Liver (tissue), 9 donors: ENCODE measurements around the gene MN1. TPM values are rescaled to one million over a fixed set of nuclear protein-coding genes. Genes with fewer than 3 reads are reported as not detected.

Source experiments
- DNase-seq: peaks from one replicate; pipeline ENCODE4 v3.0.0-alpha.2; 2017; ENCODE audit warnings: low spot score
- H3K27ac ChIP-seq, 2 donors: one replicate each; pipeline ENCODE4 v1.7.0; 2013; ENCODE audit warnings: inconsistent platforms in 2 of 2, low read length in 2 of 2, control low read depth in 1 of 2, low read depth in 1 of 2, mild to moderate bottlenecking in 1 of 2
- H3K27me3 ChIP-seq, 4 donors: one replicate each; pipeline versions ENCODE4 v1.6.1 to v1.7.0; 2013; ENCODE audit warnings: low read length in 3 of 4, inconsistent platforms in 1 of 4, mild to moderate bottlenecking in 1 of 4, moderate library complexity in 1 of 4; ENCODE audit not compliant: control insufficient read depth in 4 of 4, insufficient read depth in 4 of 4
- H3K36me3 ChIP-seq, 4 donors: one replicate each; pipeline versions ENCODE4 v1.6.1 to v1.7.0; 2013; ENCODE audit warnings: low read length in 3 of 4, mild to moderate bottlenecking in 3 of 4, low read depth in 1 of 4, moderate library complexity in 1 of 4; ENCODE audit not compliant: control insufficient read depth in 4 of 4, insufficient read depth in 3 of 4
- H3K4me1 ChIP-seq, 4 donors: one replicate each; pipeline versions ENCODE4 v1.6.1 to v1.7.0; 2013; ENCODE audit warnings: low read length in 3 of 4, mild to moderate bottlenecking in 3 of 4, moderate library complexity in 1 of 4; ENCODE audit not compliant: control insufficient read depth in 4 of 4, insufficient read depth in 4 of 4
- H3K4me3 ChIP-seq, 3 donors: one replicate each; pipeline versions ENCODE4 v1.6.1 to v1.7.0; 2013; ENCODE audit warnings: low read length in 3 of 3, control low read depth in 1 of 3, low read depth in 1 of 3, mild to moderate bottlenecking in 1 of 3
- H3K9ac ChIP-seq, 2 donors: one replicate each; pipeline ENCODE4 v1.7.0; 2013; ENCODE audit warnings: low read length in 2 of 2, mild to moderate bottlenecking in 2 of 2, moderate library complexity in 2 of 2, control low read depth in 1 of 2, low read depth in 1 of 2
- H3K9me3 ChIP-seq, 4 donors: one replicate each; pipeline versions ENCODE4 v1.6.1 to v1.7.0; 2013; ENCODE audit warnings: low read length in 3 of 4; ENCODE audit not compliant: control insufficient read depth in 4 of 4
- ATF3 ChIP-seq: IDR thresholded peaks from 2 replicates; pipeline ENCODE4 v1.6.1; 2016; ENCODE audit warnings: antibody characterized with exemption
- CTCF ChIP-seq: fragments of 150-350 bp; IDR thresholded peaks from 2 replicates; pipeline ENCODE4 v1.5.1; 2017; ENCODE audit warnings: improper control_type of control experiment, low read depth, low read length; ENCODE audit not compliant: missing input control
- EGR1 ChIP-seq, 2 donors: IDR thresholded peaks; 2 replicates each; pipeline ENCODE4 v1.6.1; 2016 to 2018; ENCODE audit warnings: antibody characterized with exemption in 2 of 2, low read depth in 2 of 2
- FOXA1 ChIP-seq: IDR thresholded peaks from 2 replicates; pipeline ENCODE4 v1.6.1; 2016; ENCODE audit warnings: antibody characterized with exemption
- FOXA2 ChIP-seq: IDR thresholded peaks from 2 replicates; pipeline ENCODE4 v1.6.1; 2016; ENCODE audit warnings: antibody characterized with exemption
- HNF4A ChIP-seq, 2 donors: conservative IDR thresholded peaks; 2 replicates each; pipeline ENCODE4 v1.6.1; 2016; ENCODE audit warnings: antibody characterized with exemption in 2 of 2, mild to moderate bottlenecking in 2 of 2
- HNF4G ChIP-seq: IDR thresholded peaks from 2 replicates; pipeline ENCODE4 v1.6.1; 2016; ENCODE audit warnings: antibody characterized with exemption
- JUND ChIP-seq, 2 donors: IDR thresholded peaks; 2 replicates each; pipeline ENCODE4 v1.6.1; 2016; ENCODE audit warnings: antibody characterized with exemption in 2 of 2
- MAX ChIP-seq: IDR thresholded peaks from 2 replicates; pipeline ENCODE4 v1.6.1; 2016; ENCODE audit warnings: antibody characterized with exemption
- NR2F2 ChIP-seq: IDR thresholded peaks from 2 replicates; pipeline ENCODE4 v1.6.1; 2016; ENCODE audit warnings: antibody characterized with exemption
- RXRA ChIP-seq, 2 donors: IDR thresholded peaks; 2 replicates each; pipeline ENCODE4 v1.6.1; 2017 to 2018; ENCODE audit warnings: antibody characterized with exemption in 2 of 2, mild to moderate bottlenecking in 1 of 2
- TAF1 ChIP-seq: conservative IDR thresholded peaks from 2 replicates; pipeline ENCODE4 v1.6.1; 2016; ENCODE audit warnings: antibody characterized with exemption, mild to moderate bottlenecking
- YY1 ChIP-seq: IDR thresholded peaks from 2 replicates; pipeline ENCODE4 v1.6.1; 2016; ENCODE audit warnings: antibody characterized with exemption, mild to moderate bottlenecking
- ZBTB33 ChIP-seq: IDR thresholded peaks from 2 replicates; pipeline ENCODE4 v1.6.1; 2016; ENCODE audit warnings: antibody characterized with exemption
- WGBS: extraction: QIAGEN DNeasy Blood & Tissue Kit; methylation state at CpG from one replicate; pipeline ENCODE4 v1.1.7; 2013; 5-methylcytosine and 5-hydroxymethylcytosine counted together
- polyA plus RNA-seq, 2 donors: library from polyadenylated mRNA; stranded (reverse) in 1 of 2; unstranded in 1 of 2; fragments of 200-250 nt in 1 of 2; fragments of >200 nt in 1 of 2; fragmentation: Nextera tagmentation in 1 of 2; extraction: Ambion mirVana in 1 of 2; gene quantifications; one replicate each; pipeline versions ENCODE4 v1.2.1 to v1.2.3, GENCODE V29; 2013 to 2015
- total RNA-seq, 2 donors: library from RNA; depleted of rRNA; stranded (reverse); fragments of >200 nt; gene quantifications; one replicate each; pipeline ENCODE4 v1.2.3, GENCODE V29; 2014
- donor health status: healthy.
- donor health status: healthy.
- donor health status: healthy.
- donor health status: healthy.
- donor health status: healthy.

Gene MN1
- total and polyA plus RNA-seq, 4 donors: 0.10 to 0.33 (median 0.21) TPM

- Histone ChIP-seq H3K27me3 (no peaks in the 10 kb centered on the region), H3K36me3 (no peaks in the 10 kb centered on the region), H3K4me1 (no peaks in the 10 kb centered on the region), H3K27ac (no peak overlapping the region), H3K9me3 (no peaks in the 10 kb centered on the region), H3K9ac (no peak overlapping the region), H3K4me3 (no peak overlapping the region)
- no peak for DNase-seq
- WGBS: 83% methylated on average over 14 of the region's 14 CpGs
- no peak for TF ChIP-seq NR2F2
- no peak for TF ChIP-seq CTCF
- TF ChIP-seq FOXA2: no peak
- TF ChIP-seq TAF1: no peak
- no peak for TF ChIP-seq ATF3
- no peak for TF ChIP-seq JUND (IDR thresholded peaks at IDR 0.05)
- no peak for TF ChIP-seq YY1
These were observed 15.1 kb downstream of the MN1 start for GRCh38 chr22:27786291-27786932.

GRCh38 chr22:27785831-27786230, 15.7 kb downstream of the MN1 start:
- no peak for DNase-seq
- TF ChIP-seq NR2F2: no peak
- Histone ChIP-seq H3K9me3 (no peaks in the 10 kb centered on the region), H3K36me3 (no peaks in the 10 kb centered on the region), H3K4me3 (no peak overlapping the region), H3K27me3 (no peaks in the 10 kb centered on the region), H3K9ac (no peak overlapping the region), H3K27ac (no peak overlapping the region), H3K4me1 (no peaks in the 10 kb centered on the region)
- WGBS: 76% methylated on average over 12 of the region's 12 CpGs

- no peak overlapping the region for H3K9ac ChIP-seq
- H3K27me3 ChIP-seq: no peaks in the 10 kb centered on the region
- no peaks in the 10 kb centered on the region for H3K36me3 ChIP-seq
- H3K4me1 ChIP-seq: no peaks in the 10 kb centered on the region
- H3K4me3 ChIP-seq: no peak overlapping the region
- WGBS: 94% methylated on average over 6 of the region's 6 CpGs
- TF ChIP-seq YY1: no peak
- TF ChIP-seq HNF4G: no peak
- TF ChIP-seq FOXA2: no peak
- TF ChIP-seq HNF4A (conservative IDR thresholded peaks at IDR 0.05): no peak
- TF ChIP-seq FOXA1: no peak
- no peak for TF ChIP-seq ATF3
- no peak for TF ChIP-seq JUND (IDR thresholded peaks at IDR 0.05)
- H3K9me3 ChIP-seq: no peaks in the 10 kb centered on the region
- H3K27ac ChIP-seq: no peak overlapping the region
- DNase-seq: no peak
These were observed 17.5 kb downstream of the MN1 start for GRCh38 chr22:27784120-27784475.

- no peaks in the 10 kb centered on the region for H3K4me1 ChIP-seq
- TF ChIP-seq YY1 (no peak), HNF4A (conservative IDR thresholded peaks at IDR 0.05) (no peak), ZBTB33 (no peak), HNF4G (no peak), JUND (IDR thresholded peaks at IDR 0.05) (no peak), RXRA (IDR thresholded peaks at IDR 0.05) (no peak), FOXA2 (no peak), EGR1 (IDR thresholded peaks at IDR 0.05; ENCODE audit: low read depth in 2 of 2) (no peak), FOXA1 (no peak), MAX (no peak), CTCF (no peak)
- H3K27ac ChIP-seq: no peak overlapping the region
- no peak for DNase-seq
- WGBS: 82% methylated on average over 13 of the region's 13 CpGs
- no peaks in the 10 kb centered on the region for H3K9me3 ChIP-seq
- no peaks in the 10 kb centered on the region for H3K27me3 ChIP-seq
- no peaks in the 10 kb centered on the region for H3K36me3 ChIP-seq
- no peak overlapping the region for H3K4me3 ChIP-seq
- H3K9ac ChIP-seq: no peak overlapping the region
These were observed 18.0 kb downstream of the MN1 start for GRCh38 chr22:27783436-27784119.
